Globus pallidus (tissue), 1 donor: ENCODE data around the gene MAP4K4.
"Not testable (repeated sequence)": the region's sequence is repeated elsewhere in the genome, so short reads cannot be mapped to it uniquely, and the experiment has no call there.

Experiments
- DNase-seq: peaks from one replicate; pipeline ENCODE4 v3.0.0-alpha.2; 2015; ENCODE audit warnings: low spot score

Gene MAP4K4

GRCh38 chr2:101904916-101905315 is 207.4 kb downstream of the MAP4K4 start:
- DNase-seq = no peak

DNA sequence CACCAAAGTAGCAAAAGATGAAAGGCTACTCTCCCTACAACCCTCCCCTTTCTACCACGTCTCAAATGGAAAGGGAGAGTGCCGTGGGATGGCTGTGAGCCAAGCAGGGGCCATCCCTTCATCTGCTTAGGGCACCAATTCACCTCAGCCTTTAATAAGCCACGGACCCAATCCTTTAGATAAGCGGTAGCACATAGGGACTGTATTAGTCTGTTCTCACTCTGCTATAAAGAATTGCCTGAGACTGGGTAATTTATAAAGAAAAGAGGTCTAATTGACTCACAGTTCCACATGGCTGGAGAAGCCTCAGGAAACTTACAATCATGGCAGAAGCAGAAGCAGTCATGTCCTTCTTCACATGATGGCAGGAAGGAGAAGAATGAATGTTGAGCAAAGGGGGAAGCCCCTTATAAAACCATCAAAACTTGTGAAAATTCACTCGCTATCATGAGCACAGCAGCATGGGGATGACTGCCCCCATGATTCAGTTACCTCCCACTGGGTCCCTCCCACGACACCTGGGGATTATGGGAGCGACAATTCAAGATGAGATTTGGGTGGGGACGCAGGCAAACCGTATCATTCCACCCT is 208.3 kb downstream of the MAP4K4 start:
- DNase-seq = no peak

DNA sequence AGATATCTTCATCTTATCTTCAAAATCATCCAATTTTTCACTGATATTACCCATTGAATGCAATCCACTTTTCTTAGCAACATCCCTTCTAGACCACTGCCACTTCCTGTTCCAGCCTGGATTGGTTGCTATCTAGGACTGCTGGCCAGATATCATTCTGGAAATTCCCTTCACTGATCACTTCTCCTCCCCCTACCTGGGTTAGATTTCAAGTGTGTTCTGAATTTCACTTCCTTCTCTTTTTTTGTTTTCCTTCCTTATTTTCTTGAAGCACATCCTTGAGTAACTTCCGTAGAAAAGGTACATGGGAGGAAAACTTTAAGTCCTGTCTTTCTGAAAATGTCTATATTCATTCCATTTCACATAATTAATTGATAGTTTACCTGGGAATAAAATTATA is 212.3 kb downstream of the MAP4K4 start:
- DNase-seq = no peak

GRCh38 chr2:101912545-101912944 is 215.0 kb downstream of the MAP4K4 start:
- no peak for DNase-seq

DNA sequence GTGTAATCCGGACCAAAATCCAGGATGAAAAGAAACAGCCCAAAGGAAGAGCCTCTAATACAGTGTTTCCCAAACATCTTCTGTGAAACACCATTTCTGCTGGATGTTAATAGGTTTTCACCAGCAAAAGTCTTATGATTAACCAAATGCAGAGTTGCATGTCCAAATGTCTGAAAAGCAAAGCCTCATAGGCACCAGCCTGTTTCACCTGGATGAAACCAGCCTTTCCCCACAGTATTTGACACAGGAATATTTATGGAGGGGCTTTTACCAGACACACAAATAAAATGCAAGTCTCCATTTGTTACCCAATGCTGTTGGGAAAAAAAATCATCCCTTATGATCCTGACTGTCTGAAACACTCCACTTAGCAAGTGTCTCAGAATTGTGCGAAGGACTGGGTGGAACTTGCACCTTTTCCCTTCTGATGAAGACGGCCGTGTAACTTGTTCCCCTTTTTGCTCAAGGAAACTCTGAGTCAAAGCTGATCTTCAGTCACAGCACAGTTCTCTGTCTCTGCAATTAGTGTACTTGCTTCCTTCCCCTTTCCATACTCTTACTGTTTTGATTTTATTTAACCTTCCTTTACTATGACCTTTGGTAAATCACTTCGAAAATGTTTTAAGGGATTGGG is 223.9 kb downstream of the MAP4K4 start:
- DNase-seq = peak; percentile 49

DNA sequence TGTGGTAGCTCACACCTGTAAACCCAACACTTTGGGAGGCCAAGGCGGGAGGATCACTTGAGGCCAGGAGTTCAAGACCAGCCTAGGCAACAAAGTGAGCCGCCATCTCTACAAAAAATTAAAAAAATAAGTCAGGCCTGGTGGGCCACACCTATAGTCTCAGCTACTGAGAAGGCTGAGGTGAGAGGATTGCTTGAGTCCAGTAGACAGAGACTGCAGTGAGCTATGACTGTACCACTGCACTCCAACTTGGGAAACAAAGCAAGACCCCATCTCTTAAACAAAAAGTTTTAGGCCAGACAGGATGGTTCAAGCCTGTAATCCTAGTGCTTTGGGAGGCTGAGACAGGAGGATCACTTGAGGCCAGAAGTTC is 224.4 kb downstream of the MAP4K4 start:
- DNase-seq = no peak

- DNase-seq = not testable (repeated sequence)
These were observed 226.8 kb downstream of the MAP4K4 start for GRCh38 chr2:101924311-101924710.

GRCh38 chr2:101930019-101930418 is 232.5 kb downstream of the MAP4K4 start:
- DNase-seq = no peak

DNA sequence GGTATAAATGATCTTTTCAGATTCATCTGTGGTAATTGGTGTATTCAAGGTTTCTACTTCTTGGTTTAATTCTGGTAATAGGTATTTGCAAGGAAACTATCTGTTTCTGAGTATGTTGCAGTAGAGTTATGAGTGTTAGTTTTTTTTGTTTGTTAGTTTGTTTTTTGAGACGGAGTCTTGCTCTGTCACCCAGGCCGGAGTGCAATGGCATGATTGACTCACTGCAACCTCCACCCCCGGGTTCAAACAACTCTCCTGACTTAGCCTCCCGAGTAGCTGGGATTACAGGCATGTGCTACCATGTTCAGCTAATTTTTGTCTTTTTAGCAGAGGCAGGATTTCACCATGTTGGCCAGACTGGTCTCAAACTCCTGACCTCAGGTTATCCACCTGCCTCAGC is 233.3 kb downstream of the MAP4K4 start:
- no peak for DNase-seq

DNA sequence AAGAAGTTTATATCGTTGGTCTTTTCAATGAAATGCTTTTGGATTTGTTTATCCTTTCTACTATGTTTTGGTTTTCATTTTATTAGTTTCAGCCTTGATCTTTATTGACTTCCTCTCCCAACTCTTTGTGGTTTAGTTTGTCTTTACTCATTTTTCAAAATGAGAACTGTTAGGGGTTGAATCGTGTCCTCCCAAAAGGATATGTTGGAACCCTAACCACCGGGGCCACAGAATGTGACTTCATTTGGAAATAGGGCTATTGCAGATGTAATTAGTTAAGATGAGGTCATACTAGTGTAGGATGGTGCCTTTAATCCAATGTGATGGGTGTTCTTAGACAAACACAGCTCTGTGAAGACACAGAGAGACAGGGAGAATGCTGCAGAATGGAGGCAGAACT is 233.9 kb downstream of the MAP4K4 start:
- DNase-seq = no peak

- DNase-seq = not testable (repeated sequence)
These were observed 238.3 kb downstream of the MAP4K4 start for GRCh38 chr2:101935764-101936163.

DNA sequence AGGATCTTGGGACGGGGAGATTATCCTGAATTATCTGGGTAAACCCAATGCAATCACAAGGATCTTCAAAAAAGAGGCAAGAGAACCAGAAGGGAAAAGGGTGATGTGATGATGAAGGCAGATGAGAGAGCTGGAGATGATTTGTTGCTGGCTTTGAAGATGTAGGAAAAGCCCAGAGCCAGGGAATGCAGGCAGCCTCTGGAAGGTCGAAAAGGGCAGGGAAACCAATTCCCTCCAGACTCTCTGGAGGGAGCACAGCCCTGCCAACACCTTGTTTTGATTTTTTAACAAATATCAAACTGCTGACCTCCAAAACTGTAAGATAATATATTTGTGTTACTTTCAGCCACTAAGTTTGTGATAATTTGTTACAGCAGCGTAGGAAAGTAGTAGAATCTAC is 245.3 kb downstream of the MAP4K4 start:
- DNase-seq = no peak
